Loucy (cell line): ENCODE data around the gene ZCCHC24.

Experiments
- H2AFZ ChIP-seq: fragments of 200-600 bp; sonication (generic); 2 replicates; pipeline ENCODE4 v1.6.0; 2016; ENCODE audit warnings: antibody characterized with exemption, mild to moderate bottlenecking, low read length, moderate library complexity
- H3F3A ChIP-seq: fragments of 200-600 bp; 2 replicates; pipeline ENCODE4 v1.6.0; 2016; ENCODE audit warnings: antibody characterized with exemption, low read depth, mild to moderate bottlenecking
- H3K27me3 ChIP-seq: fragments of 200-600 bp; sonication (generic); 2 replicates; pipeline ENCODE4 v1.6.1; 2014; ENCODE audit warnings: low read length, mild to moderate bottlenecking; ENCODE audit not compliant: insufficient read depth, poor library complexity, severe bottlenecking
- H3K36me3 ChIP-seq: fragments of 200-600 bp; sonication (generic); 2 replicates; pipeline ENCODE4 v1.6.1; 2016; ENCODE audit warnings: low read length; ENCODE audit not compliant: insufficient read depth
- H3K4me1 ChIP-seq: fragments of 200-600 bp; sonication (generic); 2 replicates; pipeline ENCODE4 v1.5.1; 2014; ENCODE audit warnings: low read length, mild to moderate bottlenecking; ENCODE audit not compliant: insufficient read depth, poor library complexity, severe bottlenecking
- H3K4me2 ChIP-seq: fragments of 200-600 bp; sonication (generic); 2 replicates; pipeline ENCODE4 v1.6.0; 2014; ENCODE audit warnings: antibody characterized with exemption, low read length, low read depth, mild to moderate bottlenecking; ENCODE audit not compliant: poor library complexity, severe bottlenecking
- H3K4me3 ChIP-seq: fragments of 200-600 bp; sonication (generic); 2 replicates; pipeline ENCODE4 v1.5.1; 2014; ENCODE audit warnings: low read length, mild to moderate bottlenecking, mixed read lengths; ENCODE audit not compliant: poor library complexity, severe bottlenecking
- H3K79me2 ChIP-seq: fragments of 200-600 bp; sonication (generic); 2 replicates; pipeline ENCODE4 v1.6.1; 2014; ENCODE audit warnings: low read length; ENCODE audit not compliant: insufficient read depth
- H3K9ac ChIP-seq: fragments of 200-600 bp; sonication (generic); 2 replicates; pipeline ENCODE4 v1.6.0; 2014; ENCODE audit warnings: mild to moderate bottlenecking, low read depth, low read length, moderate library complexity; ENCODE audit not compliant: poor library complexity, severe bottlenecking
- H3K9me2 ChIP-seq: fragments of 200-600 bp; sonication (generic); replicated peaks from 2 replicates; pipeline ENCODE4 v1.6.1; 2016; ENCODE audit warnings: low read depth, low read length, mixed read lengths
- H3K9me3 ChIP-seq: fragments of 200-600 bp; sonication (generic); 2 replicates; pipeline ENCODE4 v1.6.1; 2014; ENCODE audit warnings: mild to moderate bottlenecking, antibody characterized with exemption, low read length, low read depth; ENCODE audit not compliant: insufficient read depth
- H4K20me1 ChIP-seq: fragments of 200-600 bp; sonication (generic); 2 replicates; pipeline ENCODE4 v1.6.0; 2014; ENCODE audit warnings: antibody characterized with exemption, low read length, mild to moderate bottlenecking; ENCODE audit not compliant: insufficient read depth, poor library complexity, severe bottlenecking
- CTCF ChIP-seq: fragments of 200-600 bp; sonication (generic); conservative IDR thresholded peaks from 2 replicates; pipeline ENCODE4 v1.5.1; 2014; ENCODE audit warnings: mild to moderate bottlenecking, antibody characterized with exemption, low read length
- EZH2phosphoT487 ChIP-seq: fragments of 200-600 bp; IDR thresholded peaks from 2 replicates; pipeline ENCODE4 v1.6.1; 2018; ENCODE audit warnings: antibody characterized with exemption, mild to moderate bottlenecking, moderate library complexity, borderline replicate concordance

ZCCHC24 gene

DNA sequence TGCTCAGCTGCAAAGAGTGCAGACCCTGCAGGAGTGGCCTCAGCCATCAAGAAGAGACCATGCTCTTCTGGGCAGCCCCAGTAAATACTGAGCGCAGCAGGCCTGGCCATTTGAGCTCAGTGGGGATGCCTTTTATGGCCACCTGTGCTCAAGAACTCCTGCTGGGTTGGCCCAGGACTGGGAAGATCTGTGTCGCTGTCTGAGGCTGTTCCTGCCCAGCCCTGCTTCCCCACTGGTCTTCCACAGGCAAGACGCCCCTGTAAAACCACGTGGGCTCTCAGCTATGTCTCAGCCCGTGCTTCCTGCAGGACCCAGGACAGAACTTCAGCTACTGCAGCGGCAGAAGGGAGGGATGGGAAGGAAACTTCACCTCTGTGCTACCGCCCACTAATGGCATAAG, 108.7 kb downstream of the ZCCHC24 start:
- H3K9me3 ChIP-seq, result no peaks in the 10 kb centered on the region
- H3K79me2 ChIP-seq, result no peaks in the 10 kb centered on the region
- no peaks in the 10 kb centered on the region for H3K36me3 ChIP-seq
- no peaks in the 10 kb centered on the region for H4K20me1 ChIP-seq
- no peaks in the 10 kb centered on the region for H3K9me2 ChIP-seq
- no peak overlapping the region for H3K4me3 ChIP-seq
- H2AFZ ChIP-seq, result no peak overlapping the region
- no peaks in the 10 kb centered on the region for H3F3A ChIP-seq
- H3K4me1 ChIP-seq, result peaks cover 6% of the 10 kb centered on the region
- H3K4me2 ChIP-seq, result no peak overlapping the region
- H3K27me3 ChIP-seq, result no peaks in the 10 kb centered on the region
- no peak overlapping the region for H3K9ac ChIP-seq
- TF ChIP-seq CTCF (no peak), EZH2phosphoT487 (no peak)

GRCh38 chr10:79336276-79336675, 109.1 kb downstream of the ZCCHC24 start:
- Histone ChIP-seq H2AFZ (no peak overlapping the region), H3K4me1 (peaks cover 6% of the 10 kb centered on the region), H4K20me1 (no peaks in the 10 kb centered on the region), H3K9me3 (no peaks in the 10 kb centered on the region), H3K27me3 (no peaks in the 10 kb centered on the region), H3K9me2 (no peaks in the 10 kb centered on the region), H3K79me2 (no peaks in the 10 kb centered on the region), H3K4me3 (no peak overlapping the region), H3K4me2 (no peak overlapping the region), H3K36me3 (no peaks in the 10 kb centered on the region), H3K9ac (no peak overlapping the region), H3F3A (no peaks in the 10 kb centered on the region)
- TF ChIP-seq CTCF, result no peak
- no peak for TF ChIP-seq EZH2phosphoT487

DNA sequence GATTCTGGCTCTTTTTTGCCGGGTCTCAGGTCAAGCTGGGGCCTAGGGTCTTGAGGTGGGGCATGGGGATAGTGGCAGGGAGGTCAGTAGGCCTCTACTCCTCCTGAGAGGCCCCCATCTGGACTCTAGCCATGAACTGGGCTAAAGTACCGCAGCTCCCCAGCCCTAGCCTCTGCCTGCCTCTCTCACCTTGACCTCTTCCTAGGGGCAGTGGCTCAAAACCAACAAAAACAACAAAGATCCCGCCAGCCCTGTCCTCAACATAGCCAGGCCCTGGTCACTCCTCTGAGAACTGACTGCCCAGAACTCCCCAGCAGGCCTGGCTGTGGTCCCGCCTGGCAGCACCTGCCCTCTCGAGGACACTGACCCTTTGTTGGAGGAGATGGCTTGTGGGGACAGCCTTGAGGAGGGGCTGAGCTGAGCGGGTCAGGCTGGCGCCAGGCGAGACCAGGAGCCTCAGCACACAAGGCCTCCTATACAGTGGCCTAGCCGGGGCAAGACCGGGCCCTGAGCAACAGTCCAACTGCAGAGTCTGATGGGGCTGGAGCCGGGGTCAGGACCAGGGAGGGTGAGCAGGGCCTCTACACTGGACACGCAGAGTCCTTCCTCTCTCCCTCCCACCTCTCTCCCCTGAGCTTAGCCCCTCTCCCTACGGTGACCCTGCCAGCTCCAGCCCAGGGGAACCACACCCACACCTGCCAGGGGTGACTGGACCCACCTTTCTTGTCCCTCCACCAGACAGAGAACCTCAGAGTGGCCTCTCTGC, 109.8 kb downstream of the ZCCHC24 start:
- TF ChIP-seq EZH2phosphoT487 (no peak), CTCF (no peak)
- H3K9me2 ChIP-seq, result no peaks in the 10 kb centered on the region
- no peaks in the 10 kb centered on the region for H3K79me2 ChIP-seq
- H3K4me3 ChIP-seq, result no peak overlapping the region
- H3K4me2 ChIP-seq, result no peak overlapping the region
- no peaks in the 10 kb centered on the region for H3K36me3 ChIP-seq
- H4K20me1 ChIP-seq, result no peaks in the 10 kb centered on the region
- H3K4me1 ChIP-seq, result peaks cover 6% of the 10 kb centered on the region
- H3K9ac ChIP-seq, result no peak overlapping the region
- no peaks in the 10 kb centered on the region for H3K9me3 ChIP-seq
- H2AFZ ChIP-seq, result no peak overlapping the region
- no peaks in the 10 kb centered on the region for H3F3A ChIP-seq
- no peaks in the 10 kb centered on the region for H3K27me3 ChIP-seq
